GM12873 (cell line): ENCODE results near the gene MRPL18.

ENCODE experiments used
- CTCF ChIP-seq: IDR thresholded peaks from 2 replicates; pipeline ENCODE4 v1.5.1; 2012; ENCODE audit warnings: low read depth, mild to moderate bottlenecking, moderate library complexity, low read length, control low read depth; ENCODE audit not compliant: insufficient read depth; ENCODE audit errors: missing control alignments

The MRPL18 gene

GRCh38 chr6:159790149-159790955, at the start of gene MRPL18:
Gene MRPL18, plus strand, starts transcription at chr6:159790467. Its CDS starts 121 bp downstream, at chr6:159790588.
- TF ChIP-seq CTCF = no peak

DNA sequence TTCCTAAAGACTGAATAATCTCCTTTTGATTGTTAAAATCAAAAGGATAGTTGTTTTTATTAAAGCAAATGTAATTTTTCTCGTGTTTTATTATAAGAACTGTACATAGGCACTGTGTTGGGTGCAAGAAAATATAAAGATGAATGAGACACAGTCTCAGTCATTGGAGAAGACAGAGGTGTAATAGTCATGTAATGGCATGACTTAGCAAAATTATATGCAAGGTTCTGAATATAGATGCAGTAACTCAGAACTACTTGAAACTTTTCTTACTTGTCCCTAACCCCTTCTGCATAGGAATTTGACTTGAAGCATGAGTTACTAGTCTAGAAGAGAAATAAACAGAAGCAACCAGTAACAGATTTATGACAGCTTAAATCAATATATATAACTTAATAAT, 48.1 kb upstream of the MRPL18 start:
- no peak for TF ChIP-seq CTCF

DNA sequence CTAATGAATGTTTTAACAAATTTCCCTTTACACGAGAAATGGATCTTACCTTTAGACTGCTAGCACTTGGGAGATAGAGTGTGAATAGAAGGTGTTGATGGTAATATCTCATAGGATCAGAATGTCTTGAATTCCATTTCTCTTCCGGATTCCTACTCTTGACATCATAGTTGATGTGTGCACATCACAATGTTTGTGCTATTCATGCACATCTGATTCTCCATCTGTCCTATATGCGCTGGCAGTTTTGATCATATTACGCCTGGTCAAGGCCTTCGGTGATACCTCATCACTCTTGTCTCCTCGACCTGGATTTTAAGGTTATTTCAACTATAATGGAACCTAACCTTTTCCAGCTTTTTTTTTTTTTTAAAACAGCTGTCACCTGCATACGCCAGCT, 45.2 kb upstream of the MRPL18 start:
- no peak for TF ChIP-seq CTCF

- no peak for TF ChIP-seq CTCF
Observed at GRCh38 chr6:159746759-159747158, 43.5 kb upstream of the MRPL18 start.

DNA sequence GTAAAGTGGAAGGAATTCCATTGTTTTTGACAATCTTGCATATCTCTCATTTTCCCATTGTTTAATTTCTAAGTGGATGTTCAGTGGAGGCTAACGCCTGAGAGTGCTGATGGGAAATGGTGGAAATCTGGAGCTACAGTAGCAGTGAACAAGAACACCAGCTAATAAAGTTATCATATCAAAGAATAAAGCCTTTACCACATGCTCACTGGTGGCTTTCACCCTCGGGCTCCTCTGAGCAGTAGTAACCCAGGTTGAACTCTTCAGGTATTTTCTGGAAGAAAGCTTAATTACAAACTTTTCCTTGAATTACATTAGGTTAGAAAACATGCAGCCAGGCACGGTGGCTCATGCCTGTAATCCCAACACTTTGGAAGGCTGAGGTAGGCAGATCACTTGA, 38.8 kb upstream of the MRPL18 start:
- no peak for TF ChIP-seq CTCF

GRCh38 chr6:159753081-159753872, 37.0 kb upstream of the MRPL18 start:
- no peak for TF ChIP-seq CTCF

- TF ChIP-seq CTCF = no peak
Observed at GRCh38 chr6:159754401-159754800, 35.9 kb upstream of the MRPL18 start.
